GM21367 (cell line): ENCODE data around the gene RNF175.
"Not testable (repeated sequence)": the region's sequence is repeated elsewhere in the genome, so short reads cannot be mapped to it uniquely, and the experiment has no call there.

ENCODE experiments used
- ATAC-seq: cut with Tn5 transposase; IDR thresholded peaks from one replicate; pipeline ENCODE4 v1.9.1; 2021; ENCODE audit not compliant: unreplicated experiment

RNF175 gene

GRCh38 chr4:153684971-153685371 is 74.9 kb downstream of the RNF175 start:
- no peak for ATAC-seq

- peak; percentile 85 for ATAC-seq
Observed at GRCh38 chr4:153684182-153684970, 75.4 kb downstream of the RNF175 start, which contains the start of gene TLR2. TLR2 (plus strand) TSS chr4:153684280; CDS start chr4:153702908, 18,628 bp downstream.

GRCh38 chr4:153683763-153684181 is 76.1 kb downstream of the RNF175 start:
- no peak for ATAC-seq

- no peak for ATAC-seq
Observed at GRCh38 chr4:153679486-153679885, 80.3 kb downstream of the RNF175 start.

- no peak for ATAC-seq
Observed at GRCh38 chr4:153676984-153677383, 82.8 kb downstream of the RNF175 start.

GRCh38 chr4:153676486-153676885 is 83.3 kb downstream of the RNF175 start:
- ATAC-seq = no peak

- no peak for ATAC-seq
Observed at GRCh38 chr4:153669838-153670237, 90.0 kb downstream of the RNF175 start.

- ATAC-seq = no peak
Observed at GRCh38 chr4:153668647-153669046, 91.2 kb downstream of the RNF175 start.

- ATAC-seq = not testable (repeated sequence)
Observed at GRCh38 chr4:153666505-153666904, 93.3 kb downstream of the RNF175 start.

- no peak for ATAC-seq
Observed at GRCh38 chr4:153663667-153664066, 96.2 kb downstream of the RNF175 start.

GRCh38 chr4:153661908-153662307 is 97.9 kb downstream of the RNF175 start:
- no peak for ATAC-seq

GRCh38 chr4:153661215-153661822 is 98.5 kb downstream of the RNF175 start:
- ATAC-seq = no peak
